ENCODE data around the gene EPPIN. TPM values are rescaled to one million over a fixed set of nuclear protein-coding genes. Genes with fewer than 3 reads are reported as not detected.

EPPIN gene
- not detected in 5 replicates for total RNA-seq (2022; extraction: Qiagen RNA extraction)

GRCh38 chr20:45547206-45547770 lies at the start of gene EPPIN:
TSS of gene EPPIN (minus strand) at chr20:45547401. CDS start at chr20:45547357, 44 bp downstream.

GRCh38 chr20:45579184-45579583 lies 32.0 kb upstream of the EPPIN start, which contains the start of gene WFDC8:
TSS of gene WFDC8 (minus strand) at chr20:45579284. CDS start at chr20:45579247, 37 bp downstream.

GRCh38 chr20:45539382-45539781 lies 7.8 kb downstream of the EPPIN start, which contains the start of gene WFDC6:
TSS of gene WFDC6 (minus strand) at chr20:45539482. CDS start at chr20:45539407, 75 bp downstream.

GRCh38 chr20:45515147-45515913 lies 31.9 kb downstream of the EPPIN start, which contains the start of gene SPINT3:
TSS of gene SPINT3 (minus strand) at chr20:45515622. CDS start at chr20:45515608, 14 bp downstream.

Other genes with a start within 250 kb of the EPPIN start
- not detected in 5 replicates for gene RBPJL, start 240.6 kb downstream of the EPPIN start, total RNA-seq (2022; extraction: Qiagen RNA extraction)
- 0.03 to 0.14 TPM (median 0.07 TPM) in 5 replicates for gene MATN4, start 239.1 kb downstream of the EPPIN start, total RNA-seq (2022; extraction: Qiagen RNA extraction)
- 88.5 to 111 TPM (median 102 TPM) in 5 replicates for gene SDC4, start 199.0 kb downstream of the EPPIN start, total RNA-seq (2022; extraction: Qiagen RNA extraction)
- 22.2 to 30.5 TPM (median 28.6 TPM) in 5 replicates for gene SYS1, start 184.2 kb downstream of the EPPIN start, total RNA-seq (2022; extraction: Qiagen RNA extraction)
- not detected in 5 replicates for gene TP53TG5, start 169.1 kb downstream of the EPPIN start, total RNA-seq (2022; extraction: Qiagen RNA extraction)
- 21.7 to 26.4 TPM (median 23.8 TPM) in 5 replicates for gene DBNDD2, start 139.1 kb downstream of the EPPIN start, total RNA-seq (2022; extraction: Qiagen RNA extraction)
- gene PIGT, start 131.3 kb downstream of the EPPIN start, total RNA-seq (2022; extraction: Qiagen RNA extraction) = 82.5 to 106 TPM (median 104 TPM) in 5 replicates
- gene WFDC2, start 77.6 kb downstream of the EPPIN start, total RNA-seq (2022; extraction: Qiagen RNA extraction) = 0.18 TPM in 1 of 5 replicates, not detected in the others
- not detected in 5 replicates for gene SPINT3, start 31.8 kb downstream of the EPPIN start, total RNA-seq (2022; extraction: Qiagen RNA extraction)
- gene WFDC6, start 7.9 kb downstream of the EPPIN start, total RNA-seq (2022; extraction: Qiagen RNA extraction) = not detected in 5 replicates
- not detected in 5 replicates for gene WFDC8, start 31.9 kb upstream of the EPPIN start, total RNA-seq (2022; extraction: Qiagen RNA extraction)
- not detected in 5 replicates for gene WFDC10A, start 82.3 kb upstream of the EPPIN start, total RNA-seq (2022; extraction: Qiagen RNA extraction)
- gene WFDC9, start 83.9 kb upstream of the EPPIN start, total RNA-seq (2022; extraction: Qiagen RNA extraction) = not detected in 5 replicates
- gene WFDC11, start 122.8 kb upstream of the EPPIN start, total RNA-seq (2022; extraction: Qiagen RNA extraction) = not detected in 5 replicates
- not detected in 5 replicates for gene WFDC13, start 154.6 kb upstream of the EPPIN start, total RNA-seq (2022; extraction: Qiagen RNA extraction)
- not detected in 5 replicates for gene WFDC10B, start 157.6 kb upstream of the EPPIN start, total RNA-seq (2022; extraction: Qiagen RNA extraction)
- gene SPINT4, start 174.9 kb upstream of the EPPIN start, total RNA-seq (2022; extraction: Qiagen RNA extraction) = not detected in 5 replicates
- 0.29 to 0.48 TPM in 2 of 5 replicates, not detected in the others for gene WFDC3, start 244.5 kb upstream of the EPPIN start, total RNA-seq (2022; extraction: Qiagen RNA extraction)
- gene DNTTIP1, start 244.6 kb upstream of the EPPIN start, total RNA-seq (2022; extraction: Qiagen RNA extraction) = 31.5 to 36.3 TPM (median 35.0 TPM) in 5 replicates